ENCODE results near the gene PPP3R1.

The PPP3R1 gene

GRCh38 chr2:68236876-68237275, 15.5 kb downstream of the PPP3R1 start:
- Histone ChIP-seq H3K27ac (ENCODE audit: poor library complexity, severe bottlenecking) (no peak overlapping the region), H3K4me3 (ENCODE audit: severe bottlenecking) (no peak overlapping the region), H3K27me3 (ENCODE audit: insufficient read depth, poor library complexity, severe bottlenecking) (no peaks in the 10 kb centered on the region), H3K9me3 (ENCODE audit: severe bottlenecking) (no peaks in the 10 kb centered on the region), H3K4me1 (ENCODE audit: insufficient read depth, poor library complexity, severe bottlenecking) (peaks cover 58% of the 10 kb centered on the region), H3K36me3 (ENCODE audit: low read depth) (peaks cover 8% of the 10 kb centered on the region; the same call in 1 of the 2 replicates)
- DNase-seq (ENCODE audit: low spot score): no peak
- no peak for ATAC-seq (ENCODE audit: low read depth)
- TF ChIP-seq, protein P1, sequence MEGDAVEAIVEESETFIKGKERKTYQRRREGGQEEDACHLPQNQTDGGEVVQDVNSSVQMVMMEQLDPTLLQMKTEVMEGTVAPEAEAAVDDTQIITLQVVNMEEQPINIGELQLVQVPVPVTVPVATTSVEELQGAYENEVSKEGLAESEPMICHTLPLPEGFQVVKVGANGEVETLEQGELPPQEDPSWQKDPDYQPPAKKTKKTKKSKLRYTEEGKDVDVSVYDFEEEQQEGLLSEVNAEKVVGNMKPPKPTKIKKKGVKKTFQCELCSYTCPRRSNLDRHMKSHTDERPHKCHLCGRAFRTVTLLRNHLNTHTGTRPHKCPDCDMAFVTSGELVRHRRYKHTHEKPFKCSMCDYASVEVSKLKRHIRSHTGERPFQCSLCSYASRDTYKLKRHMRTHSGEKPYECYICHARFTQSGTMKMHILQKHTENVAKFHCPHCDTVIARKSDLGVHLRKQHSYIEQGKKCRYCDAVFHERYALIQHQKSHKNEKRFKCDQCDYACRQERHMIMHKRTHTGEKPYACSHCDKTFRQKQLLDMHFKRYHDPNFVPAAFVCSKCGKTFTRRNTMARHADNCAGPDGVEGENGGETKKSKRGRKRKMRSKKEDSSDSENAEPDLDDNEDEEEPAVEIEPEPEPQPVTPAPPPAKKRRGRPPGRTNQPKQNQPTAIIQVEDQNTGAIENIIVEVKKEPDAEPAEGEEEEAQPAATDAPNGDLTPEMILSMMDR (IDR thresholded peaks at IDR 0.05; ENCODE audit: poor library complexity, severe bottlenecking): no peak

- no peak overlapping the region for H3K4me3 ChIP-seq (ENCODE audit: severe bottlenecking)
- ATAC-seq (ENCODE audit: low read depth) (no peak), DNase-seq (ENCODE audit: low spot score) (no peak)
- TF ChIP-seq, protein P1 (IDR thresholded peaks at IDR 0.05; ENCODE audit: poor library complexity, severe bottlenecking): no peak
- peaks cover 13% of the 10 kb centered on the region; the same call in 1 of the 2 replicates for H3K36me3 ChIP-seq (ENCODE audit: low read depth)
- no peaks in the 10 kb centered on the region for H3K27me3 ChIP-seq (ENCODE audit: insufficient read depth, poor library complexity, severe bottlenecking)
- no peaks in the 10 kb centered on the region for H3K9me3 ChIP-seq (ENCODE audit: severe bottlenecking)
- peaks cover 60% of the 10 kb centered on the region for H3K4me1 ChIP-seq (ENCODE audit: insufficient read depth, poor library complexity, severe bottlenecking)
- no peak overlapping the region for H3K27ac ChIP-seq (ENCODE audit: poor library complexity, severe bottlenecking)
Measured at GRCh38 chr2:68236103-68236734, 16.1 kb downstream of the PPP3R1 start.

DNA sequence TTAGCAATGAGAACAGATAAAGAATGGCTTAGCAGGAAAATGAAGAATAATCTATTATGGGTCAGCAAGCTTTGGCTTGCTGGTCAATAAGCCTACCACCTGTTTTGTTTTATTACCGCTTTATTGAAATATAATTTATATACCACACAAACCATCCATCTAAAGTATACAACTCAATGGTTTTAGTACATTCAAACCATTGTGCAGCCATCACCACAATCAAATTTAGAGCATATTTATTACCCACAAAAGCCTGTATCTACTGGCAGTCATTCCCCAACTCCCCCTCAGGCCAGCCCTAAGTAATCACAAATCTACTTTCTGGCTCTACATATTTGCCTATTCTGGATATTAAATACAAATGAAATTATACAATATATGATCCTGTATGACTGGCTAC, 17.2 kb downstream of the PPP3R1 start:
- H3K9me3 ChIP-seq (ENCODE audit: severe bottlenecking): no peaks in the 10 kb centered on the region
- no peak overlapping the region for H3K4me3 ChIP-seq (ENCODE audit: severe bottlenecking)
- DNase-seq (ENCODE audit: low spot score) (no peak), ATAC-seq (ENCODE audit: low read depth) (no peak)
- peaks cover 13% of the 10 kb centered on the region; the same call in 1 of the 2 replicates for H3K36me3 ChIP-seq (ENCODE audit: low read depth)
- no peak overlapping the region for H3K27ac ChIP-seq (ENCODE audit: poor library complexity, severe bottlenecking)
- H3K27me3 ChIP-seq (ENCODE audit: insufficient read depth, poor library complexity, severe bottlenecking): no peaks in the 10 kb centered on the region
- H3K4me1 ChIP-seq (ENCODE audit: insufficient read depth, poor library complexity, severe bottlenecking): peaks cover 56% of the 10 kb centered on the region
- TF ChIP-seq, protein P1 (IDR thresholded peaks at IDR 0.05; ENCODE audit: poor library complexity, severe bottlenecking): no peak

DNA sequence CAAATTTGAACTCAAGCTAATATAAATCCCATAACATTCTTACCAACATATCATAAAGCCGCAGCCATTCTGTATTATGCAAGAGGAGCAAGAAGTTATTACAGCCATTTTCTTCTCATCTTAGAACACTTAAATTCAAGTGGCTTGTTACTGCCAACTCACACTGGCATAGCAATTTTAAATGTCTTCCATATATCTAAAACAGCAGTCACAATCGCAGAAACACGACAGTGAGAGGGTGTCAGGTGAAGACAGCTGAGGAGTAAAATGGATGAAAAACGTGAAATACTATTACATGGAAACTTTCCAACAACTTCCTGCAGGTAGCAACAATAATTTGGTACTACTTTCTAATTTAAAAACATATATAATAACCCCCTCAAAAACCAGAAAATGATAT, 17.9 kb downstream of the PPP3R1 start:
- DNase-seq (ENCODE audit: low spot score) (no peak), ATAC-seq (ENCODE audit: low read depth) (no peak)
- Histone ChIP-seq H3K9me3 (ENCODE audit: severe bottlenecking) (no peaks in the 10 kb centered on the region), H3K4me1 (ENCODE audit: insufficient read depth, poor library complexity, severe bottlenecking) (peaks cover 49% of the 10 kb centered on the region), H3K27me3 (ENCODE audit: insufficient read depth, poor library complexity, severe bottlenecking) (no peaks in the 10 kb centered on the region), H3K27ac (ENCODE audit: poor library complexity, severe bottlenecking) (no peak overlapping the region), H3K4me3 (ENCODE audit: severe bottlenecking) (no peak overlapping the region), H3K36me3 (ENCODE audit: low read depth) (peaks cover 13% of the 10 kb centered on the region; the same call in 1 of the 2 replicates)
- TF ChIP-seq, protein P1 (IDR thresholded peaks at IDR 0.05; ENCODE audit: poor library complexity, severe bottlenecking): no peak

DNA sequence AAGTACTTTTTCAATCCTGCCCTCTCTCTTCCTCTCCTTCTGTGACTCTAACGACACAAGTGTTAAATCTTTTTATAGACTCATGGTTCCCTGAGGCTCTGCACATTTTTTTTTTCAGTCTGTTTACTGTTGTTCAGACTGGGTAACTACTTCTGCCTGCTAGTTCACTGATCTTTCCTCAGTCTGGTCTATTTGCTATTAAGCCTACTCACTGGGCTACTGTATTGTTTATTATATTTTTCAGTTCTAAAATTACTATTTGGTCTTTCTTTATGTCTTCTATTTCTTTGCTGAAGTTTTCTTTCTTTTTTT, 21.3 kb downstream of the PPP3R1 start:
- Histone ChIP-seq H3K9me3 (ENCODE audit: severe bottlenecking) (no peaks in the 10 kb centered on the region), H3K27me3 (ENCODE audit: insufficient read depth, poor library complexity, severe bottlenecking) (no peaks in the 10 kb centered on the region), H3K27ac (ENCODE audit: poor library complexity, severe bottlenecking) (no peak overlapping the region), H3K36me3 (ENCODE audit: low read depth) (peaks cover 13% of the 10 kb centered on the region; the same call in 1 of the 2 replicates), H3K4me3 (ENCODE audit: severe bottlenecking) (no peak overlapping the region), H3K4me1 (ENCODE audit: insufficient read depth, poor library complexity, severe bottlenecking) (peaks cover 17% of the 10 kb centered on the region)
- ATAC-seq (ENCODE audit: low read depth) (no peak), DNase-seq (ENCODE audit: low spot score) (no peak)
- TF ChIP-seq, protein P1 (IDR thresholded peaks at IDR 0.05; ENCODE audit: poor library complexity, severe bottlenecking): no peak

Data from RWPE2 (cell line).